H1 (cell line): ENCODE results near the gene CD37. TPM values are rescaled to one million over a fixed set of nuclear protein-coding genes. Genes with fewer than 3 reads are reported as not detected.

Experiments used
- CTCF ChIA-PET: fragments of 300-600 bp; sonication (Branson Sonifier 250); formaldehyde crosslinking; loops from one replicate; lab custom pipeline; 2021; ENCODE audit not compliant: partially characterized antibody; lab: Charles Lee
- POLR2A ChIA-PET: fragments of 300-600 bp; sonication (Branson Sonifier 250); formaldehyde crosslinking; loops from one replicate; lab custom pipeline; 2021; ENCODE audit warnings: inconsistent platforms; ENCODE audit not compliant: partially characterized antibody; lab: Charles Lee
- DNase-seq, 2 experiments: peaks; one replicate each; pipeline versions ENCODE4 v3.0.0 to v3.0.0-alpha.2; 2010 to 2022; ENCODE audit warnings: low spot score in 2 of 2, low read depth in 1 of 2, mixed read lengths in 1 of 2
- FAIRE-seq: peaks from 2 replicates; lab custom pipeline; 2011; peaks lifted over from hg19 to GRCh38; lab: Jason Lieb, UNC
- H2AFZ ChIP-seq: 2 replicates; pipeline ENCODE4 v1.8.1; 2012; ENCODE audit warnings: low read length, inconsistent platforms
- H2AK5ac ChIP-seq: 2 replicates; pipeline ENCODE4 v1.6.1; 2013; ENCODE audit warnings: low read depth, low read length
- H2BK120ac ChIP-seq: replicated peaks from 2 replicates; pipeline ENCODE3; 2013; ENCODE audit warnings: low read depth, low read length, inconsistent platforms
- H2BK12ac ChIP-seq: 2 replicates; pipeline ENCODE4 v1.6.1; 2013; ENCODE audit warnings: low read depth, low read length
- H2BK15ac ChIP-seq: 2 replicates; pipeline ENCODE4 v1.6.1; 2013; ENCODE audit warnings: low read length
- H2BK20ac ChIP-seq: 2 replicates; pipeline ENCODE4 v1.6.1; 2013; ENCODE audit warnings: low read length
- H2BK5ac ChIP-seq: 2 replicates; pipeline ENCODE4 v1.6.1; 2013; ENCODE audit warnings: low read depth, low read length
- H3K14ac ChIP-seq: 2 replicates; pipeline ENCODE4 v1.6.1; 2013; ENCODE audit warnings: inconsistent platforms; ENCODE audit not compliant: insufficient read length
- H3K18ac ChIP-seq: 2 replicates; pipeline ENCODE4 v1.6.1; 2013; ENCODE audit warnings: low read length; ENCODE audit errors: extremely low read depth
- H3K23ac ChIP-seq: 2 replicates; pipeline ENCODE4 v1.6.1; 2013; ENCODE audit warnings: inconsistent platforms; ENCODE audit not compliant: insufficient read length
- H3K23me2 ChIP-seq: 2 replicates; pipeline ENCODE4 v1.6.1; 2013; ENCODE audit warnings: low read depth, low read length
- H3K27ac ChIP-seq: 2 replicates; pipeline ENCODE4 v1.6.1; 2011; ENCODE audit warnings: low read depth, low read length, inconsistent platforms
- H3K27me3 ChIP-seq, 4 experiments: replicated peaks in 1 of 4; 1 replicate in 1 of 4; 2 replicates in 3 of 4; pipeline versions ENCODE4 v1.6.1 to v1.8.1; 2011 to 2013; ENCODE audit warnings: low read length in 3 of 4, mild to moderate bottlenecking in 3 of 4, inconsistent platforms in 2 of 4, mixed read lengths in 2 of 4, moderate library complexity in 1 of 4; ENCODE audit not compliant: control insufficient read depth in 3 of 4, insufficient read depth in 3 of 4; ENCODE audit errors: extremely low read depth in 1 of 4
- H3K36me3 ChIP-seq, 4 experiments: 2 replicates each; pipeline versions ENCODE4 v1.6.1 to v1.8.1; 2011 to 2013; ENCODE audit warnings: mild to moderate bottlenecking in 4 of 4, low read length in 3 of 4, moderate library complexity in 2 of 4, control low read depth in 1 of 4, inconsistent platforms in 1 of 4; ENCODE audit not compliant: insufficient read depth in 4 of 4, control insufficient read depth in 2 of 4
- H3K4ac ChIP-seq: replicated peaks from 2 replicates; pipeline ENCODE3; 2013; ENCODE audit warnings: low read length, low read depth, mixed read lengths, inconsistent platforms; ENCODE audit not compliant: insufficient read length
- H3K4me1 ChIP-seq, 4 experiments: replicated peaks in 1 of 4; 1 replicate in 1 of 4; 2 replicates in 3 of 4; pipeline versions ENCODE4 v1.6.1 to v1.8.1; 2011 to 2013; ENCODE audit warnings: low read length in 3 of 4, inconsistent platforms in 2 of 4, mixed read lengths in 1 of 4; ENCODE audit not compliant: insufficient read depth in 4 of 4, control insufficient read depth in 3 of 4
- H3K4me2 ChIP-seq, 2 experiments: 2 replicates each; pipeline versions ENCODE4 v1.6.1 to v1.8.1; 2011 to 2013; ENCODE audit warnings: low read depth in 2 of 2, low read length in 2 of 2, control low read depth in 1 of 2, inconsistent platforms in 1 of 2, mild to moderate bottlenecking in 1 of 2; ENCODE audit not compliant: insufficient read depth in 1 of 2
- H3K4me3 ChIP-seq, 4 experiments: fragments of 200-600, 300-600 bp in 1 of 4; sonication (generic), shearing (Covaris generic), sonication (Bioruptor Twin) in 1 of 4; 2 replicates each; pipeline versions ENCODE4 v1.5.1 to v1.8.1; 2011 to 2016; ENCODE audit warnings: low read length in 4 of 4, low read depth in 3 of 4, control low read depth in 2 of 4, inconsistent platforms in 2 of 4, mild to moderate bottlenecking in 2 of 4, mixed read lengths in 1 of 4, moderate library complexity in 1 of 4; ENCODE audit not compliant: insufficient read depth in 2 of 4; ENCODE audit errors: extremely low read depth in 1 of 4
- H3K56ac ChIP-seq: replicated peaks from 2 replicates; pipeline ENCODE3; 2013; ENCODE audit warnings: low read depth, mild to moderate bottlenecking, mixed read lengths, low read length, inconsistent platforms; ENCODE audit not compliant: insufficient read length
- H3K79me1 ChIP-seq: 2 replicates; pipeline ENCODE4 v1.6.1; 2013; ENCODE audit warnings: low read depth, low read length, control low read depth
- H3K79me2 ChIP-seq, 2 experiments: 2 replicates each; pipeline versions ENCODE4 v1.6.1 to v1.8.1; 2012 to 2013; ENCODE audit warnings: low read length in 2 of 2, mild to moderate bottlenecking in 2 of 2, inconsistent platforms in 1 of 2; ENCODE audit not compliant: insufficient read depth in 2 of 2, control insufficient read depth in 1 of 2
- H3K9ac ChIP-seq, 4 experiments: replicated peaks in 1 of 4; 1 replicate in 1 of 4; 2 replicates in 3 of 4; pipeline versions ENCODE4 v1.6.1 to v1.8.1; 2011 to 2013; ENCODE audit warnings: low read depth in 3 of 4, low read length in 3 of 4, control low read depth in 2 of 4, mild to moderate bottlenecking in 2 of 4, moderate library complexity in 2 of 4, inconsistent platforms in 1 of 4; ENCODE audit errors: extremely low read depth in 1 of 4
- H3K9me3 ChIP-seq, 2 experiments: 2 replicates each; pipeline versions ENCODE4 v1.6.1 to v1.8.1; 2012 to 2013; ENCODE audit warnings: mild to moderate bottlenecking in 2 of 2, moderate library complexity in 2 of 2, control low read depth in 1 of 2, inconsistent platforms in 1 of 2, low read depth in 1 of 2, low read length in 1 of 2, mixed read lengths in 1 of 2; ENCODE audit not compliant: insufficient read depth in 2 of 2
- H4K20me1 ChIP-seq, 2 experiments: replicated peaks in 1 of 2; 2 replicates each; pipeline versions ENCODE3 to v1.8.1; 2011 to 2013; ENCODE audit warnings: inconsistent platforms in 2 of 2, low read length in 2 of 2, mild to moderate bottlenecking in 1 of 2; ENCODE audit not compliant: insufficient read depth in 2 of 2, control insufficient read depth in 1 of 2
- H4K5ac ChIP-seq: 2 replicates; pipeline ENCODE4 v1.6.1; 2013; ENCODE audit warnings: low read length, low read depth, mixed read lengths, inconsistent platforms; ENCODE audit not compliant: insufficient read length
- H4K8ac ChIP-seq: 2 replicates; pipeline ENCODE4 v1.8.0; 2013; ENCODE audit warnings: mild to moderate bottlenecking, moderate library complexity, low read length, inconsistent platforms; ENCODE audit not compliant: insufficient read depth; ENCODE audit errors: extremely low read depth
- H4K91ac ChIP-seq: replicated peaks from 2 replicates; pipeline ENCODE3; 2013; ENCODE audit warnings: low read length, mixed read lengths, inconsistent platforms; ENCODE audit not compliant: insufficient read length
- ATF3 ChIP-seq: IDR thresholded peaks from 2 replicates; pipeline ENCODE4 v1.6.1; 2011; ENCODE audit warnings: low read depth, mild to moderate bottlenecking, low read length; ENCODE audit not compliant: insufficient read depth
- BCL11A ChIP-seq, 2 experiments: IDR thresholded peaks; one replicate each; pipeline ENCODE4 v1.6.1; 2011; ENCODE audit warnings: low read depth in 2 of 2, low read length in 2 of 2, mild to moderate bottlenecking in 2 of 2
- CHD1 ChIP-seq: IDR thresholded peaks from 2 replicates; pipeline ENCODE4 v1.6.1; 2012; ENCODE audit warnings: low read depth, low read length, improper control_type of control experiment
- CHD2 ChIP-seq: IDR thresholded peaks from 2 replicates; pipeline ENCODE4 v1.6.1; 2012; ENCODE audit warnings: low read length, improper control_type of control experiment
- EZH2 ChIP-seq: fragments of 200-600 bp; sonication (generic); IDR thresholded peaks from 2 replicates; pipeline ENCODE4 v1.7.1; 2012; ENCODE audit warnings: low read depth, mild to moderate bottlenecking, moderate library complexity, low read length, inconsistent platforms; ENCODE audit not compliant: severe bottlenecking
- HDAC2 ChIP-seq, 2 experiments: fragments of 300-600 bp in 1 of 2; sonication (generic) in 1 of 2; IDR thresholded peaks; 2 replicates each; pipeline ENCODE4 v1.6.1; 2011 to 2012; ENCODE audit warnings: low read depth in 2 of 2, low read length in 2 of 2, mild to moderate bottlenecking in 2 of 2, moderate library complexity in 2 of 2, borderline replicate concordance in 1 of 2, inconsistent platforms in 1 of 2
- KDM5A ChIP-seq: fragments of 200-600 bp; IDR thresholded peaks from 2 replicates; pipeline ENCODE4 v1.7.1; 2012; ENCODE audit warnings: mild to moderate bottlenecking, low read length, inconsistent platforms, mixed read lengths
- RAD21 ChIP-seq, 2 experiments: IDR thresholded peaks in 1 of 2; conservative IDR thresholded peaks in 1 of 2; 2 replicates each; pipeline ENCODE4 v1.6.1; 2011; ENCODE audit warnings: low read depth in 2 of 2, low read length in 2 of 2, improper control_type of control experiment in 1 of 2, inconsistent platforms in 1 of 2, mild to moderate bottlenecking in 1 of 2, moderate library complexity in 1 of 2
- RFX5 ChIP-seq: IDR thresholded peaks from 2 replicates; pipeline ENCODE4 v1.6.1; 2011; ENCODE audit warnings: low read depth, low read length, improper control_type of control experiment, borderline replicate concordance
- SIRT6 ChIP-seq: IDR thresholded peaks from one replicate; pipeline ENCODE4 v1.7.1; 2012; ENCODE audit warnings: low read length, inconsistent platforms
- SIX5 ChIP-seq: IDR thresholded peaks from 2 replicates; pipeline ENCODE4 v1.6.1; 2011; ENCODE audit warnings: mild to moderate bottlenecking, low read depth, low read length
- TAF7 ChIP-seq: optimal IDR thresholded peaks from 2 replicates; pipeline ENCODE3; 2011; ENCODE audit warnings: low read depth, mild to moderate bottlenecking, inconsistent platforms, low read length, moderate library complexity, borderline replicate concordance
- WGBS, 2 experiments: shearing (Covaris generic) in 1 of 2; methylation state at CpG; one replicate each; pipeline versions ENCODE4 v1.1.6 to v1.1.7; 2013 to 2015; ENCODE audit warnings: low lambda C conversion rate in 2 of 2, mixed read lengths in 2 of 2, inconsistent platforms in 1 of 2, low coverage in 1 of 2, missing lambda C conversion rate in 1 of 2; ENCODE audit not compliant: insufficient replicate concordance in 2 of 2, insufficient coverage in 1 of 2, insufficient read length in 1 of 2; ENCODE audit errors: extremely low coverage in 1 of 2, missing lambda C conversion rate in 1 of 2; 5-methylcytosine and 5-hydroxymethylcytosine counted together
- polyA plus RNA-seq, 7 experiments: library from polyadenylated mRNA; depleted of rRNA in 3 of 7; stranded (reverse) in 5 of 7; unstranded in 2 of 7; fragments of >200 nt in 5 of 7; fragments of 200-250 nt in 2 of 7; gene quantifications; 1 replicate in 5 of 7; 2 replicates in 1 of 7; 4 replicates in 1 of 7; pipeline versions ENCODE4 v1.2.1 to v1.2.3, GENCODE V29; 2011 to 2013; ENCODE audit warnings: missing spikeins in 2 of 7, mixed read lengths in 2 of 7
- total RNA-seq: library from RNA; stranded (reverse); fragmentation: NEBNext Ultra II Directional; extraction: Animal tissue kit (Norgen Biotek cat#: 25700); gene quantifications from 2 replicates; pipeline ENCODE4 v1.2.1, GENCODE V29; 2021

The CD37 gene
- total and polyA plus RNA-seq, 2 of the 8 experiments (the other 6 are each of a cell fraction or from before 2014, with no cell fraction given), result not detected

- H3K4me2 ChIP-seq, result no peak overlapping the region
- ChIA-PET POLR2A (interaction anchor here (0.6 kb wide), 1 partner anchor 17 kb away, joined by 3 read pairs; no protein-coding TSS in a partner anchor), CTCF (interaction anchor here (1.0 to 2.6 kb wide), 5 partner anchors 13 to 70 kb away, joined by 3 to 10 read pairs (median 4); no protein-coding TSS in a partner anchor)
- no peaks in the 10 kb centered on the region for H3K79me2 ChIP-seq
- no peak overlapping the region for H4K5ac ChIP-seq
- H3K4me1 ChIP-seq, result no peaks in the 10 kb centered on the region
- H2BK5ac ChIP-seq, result no peak overlapping the region
- H2BK120ac ChIP-seq, result no peak overlapping the region
- no peak overlapping the region for H2BK12ac ChIP-seq
- no peak overlapping the region for H2BK20ac ChIP-seq
- H3K23ac ChIP-seq, result no peak overlapping the region
- DNase-seq (no peak), FAIRE-seq (no peak)
- no peaks in the 10 kb centered on the region for H3K9me3 ChIP-seq
- no peak overlapping the region for H3K4me3 ChIP-seq
- H3K18ac ChIP-seq, result no peak overlapping the region
- H2BK15ac ChIP-seq, result no peak overlapping the region
- H3K14ac ChIP-seq, result no peak overlapping the region
- H2AFZ ChIP-seq, result no peak overlapping the region
- H3K27ac ChIP-seq, result no peak overlapping the region
- no peak overlapping the region for H4K8ac ChIP-seq
- 90% methylated on average over 8 of the region's 8 CpGs; no CpG with 5 or more reads in 1 of the 2 experiments for WGBS, 2 experiments
- no peak overlapping the region for H4K91ac ChIP-seq
- H3K79me1 ChIP-seq, result no peaks in the 10 kb centered on the region
- H2AK5ac ChIP-seq, result no peak overlapping the region
- H4K20me1 ChIP-seq, result no peaks in the 10 kb centered on the region
- no peak overlapping the region for H3K9ac ChIP-seq
- no peak overlapping the region for H3K4ac ChIP-seq
- no peak overlapping the region for H3K56ac ChIP-seq
- no peaks in the 10 kb centered on the region for H3K27me3 ChIP-seq
- H3K23me2 ChIP-seq, result no peaks in the 10 kb centered on the region
- H3K36me3 ChIP-seq, result no peaks in the 10 kb centered on the region
- TF ChIP-seq RAD21 (IDR thresholded peaks at IDR 0.05 in 1 of 2, conservative IDR thresholded peaks at IDR 0.05 in 1 of 2; ENCODE audit: low read depth in 2 of 2, low read length in 2 of 2) (no peak), HDAC2 (IDR thresholded peaks at IDR 0.05; ENCODE audit: borderline replicate concordance in 1 of 2, low read depth in 2 of 2, low read length in 2 of 2) (no peak), KDM5A (no peak), CHD2 (no peak), BCL11A (IDR thresholded peaks at IDR 0.05; ENCODE audit: low read depth in 2 of 2, low read length in 2 of 2) (no peak), CHD1 (no peak), SIX5 (no peak), EZH2 (no peak), SIRT6 (no peak), ATF3 (no peak), TAF7 (no peak), RFX5 (no peak)
Measured at GRCh38 chr19:49295208-49295880, 39.9 kb upstream of the CD37 start.
